Upper lobe of right lung (tissue), 1 donor: Measurements from ENCODE around the gene RELT. TPM values are rescaled to one million over a fixed set of nuclear protein-coding genes. Genes with fewer than 3 reads are reported as not detected.

ENCODE experiments used
- ATAC-seq: fragments of 200-7000 bp; cut with Tn5 transposase; one replicate; pipeline ENCODE4 v1.9.1; 2020; ENCODE audit warnings: mild to moderate bottlenecking, moderate library complexity
- DNase-seq: peaks from one replicate; pipeline ENCODE4 v3.0.0-alpha.2; 2020
- H3K27ac ChIP-seq: fragments of 200-600 bp; one replicate; pipeline ENCODE4 v1.8.0; 2022
- H3K27me3 ChIP-seq: fragments of 200-600 bp; one replicate; pipeline ENCODE4 v1.8.0; 2022; ENCODE audit warnings: mild to moderate bottlenecking
- H3K36me3 ChIP-seq: fragments of 200-600 bp; one replicate; pipeline ENCODE4 v1.8.0; 2022
- H3K4me1 ChIP-seq: fragments of 200-600 bp; one replicate; pipeline ENCODE4 v1.8.0; 2022
- H3K4me3 ChIP-seq: fragments of 200-600 bp; one replicate; pipeline ENCODE4 v1.8.0; 2022; ENCODE audit warnings: mild to moderate bottlenecking
- H3K9me3 ChIP-seq: fragments of 200-600 bp; one replicate; pipeline ENCODE4 v1.8.0; 2022
- intact Hi-C: fragments of 100-400 bp; cut with DNase I; formaldehyde crosslinking; loops from one replicate; pipeline ENCODE4 v1.11.0; 2022
- total RNA-seq: library from RNA; stranded (reverse); fragmentation: NEBNext Ultra II Directional; extraction: Animal tissue kit (Norgen Biotek cat#: 25700); gene quantifications from one replicate; pipeline ENCODE4 v1.2.1, GENCODE V29; 2021
- TF ChIP-seq, protein P1 (sequence below): fragments of 200-600 bp; IDR thresholded peaks from one replicate; pipeline ENCODE4 v1.8.0; 2022; ENCODE audit warnings: antibody characterized with exemption
- donor health status: DM: no; HTN: yes; CAD: no; lungs with severe emphysema.

RELT gene
- total RNA-seq, 1 donor from 2014 or later, result 11.7 TPM

- intact Hi-C loops, result no loop called here
- peaks cover 10% of the 10 kb centered on the region for H3K4me1 ChIP-seq
- H3K4me3 ChIP-seq, result no peak overlapping the region
- ATAC-seq (no peak), DNase-seq (no peak)
- peaks cover 75% of the 10 kb centered on the region for H3K36me3 ChIP-seq
- H3K9me3 ChIP-seq, result no peaks in the 10 kb centered on the region
- H3K27me3 ChIP-seq, result no peaks in the 10 kb centered on the region
- TF ChIP-seq, protein P1, sequence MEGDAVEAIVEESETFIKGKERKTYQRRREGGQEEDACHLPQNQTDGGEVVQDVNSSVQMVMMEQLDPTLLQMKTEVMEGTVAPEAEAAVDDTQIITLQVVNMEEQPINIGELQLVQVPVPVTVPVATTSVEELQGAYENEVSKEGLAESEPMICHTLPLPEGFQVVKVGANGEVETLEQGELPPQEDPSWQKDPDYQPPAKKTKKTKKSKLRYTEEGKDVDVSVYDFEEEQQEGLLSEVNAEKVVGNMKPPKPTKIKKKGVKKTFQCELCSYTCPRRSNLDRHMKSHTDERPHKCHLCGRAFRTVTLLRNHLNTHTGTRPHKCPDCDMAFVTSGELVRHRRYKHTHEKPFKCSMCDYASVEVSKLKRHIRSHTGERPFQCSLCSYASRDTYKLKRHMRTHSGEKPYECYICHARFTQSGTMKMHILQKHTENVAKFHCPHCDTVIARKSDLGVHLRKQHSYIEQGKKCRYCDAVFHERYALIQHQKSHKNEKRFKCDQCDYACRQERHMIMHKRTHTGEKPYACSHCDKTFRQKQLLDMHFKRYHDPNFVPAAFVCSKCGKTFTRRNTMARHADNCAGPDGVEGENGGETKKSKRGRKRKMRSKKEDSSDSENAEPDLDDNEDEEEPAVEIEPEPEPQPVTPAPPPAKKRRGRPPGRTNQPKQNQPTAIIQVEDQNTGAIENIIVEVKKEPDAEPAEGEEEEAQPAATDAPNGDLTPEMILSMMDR, result no peak
- H3K27ac ChIP-seq, result no peak overlapping the region
Measured at GRCh38 chr11:73365352-73366264, 10.6 kb upstream of the RELT start.

DNA sequence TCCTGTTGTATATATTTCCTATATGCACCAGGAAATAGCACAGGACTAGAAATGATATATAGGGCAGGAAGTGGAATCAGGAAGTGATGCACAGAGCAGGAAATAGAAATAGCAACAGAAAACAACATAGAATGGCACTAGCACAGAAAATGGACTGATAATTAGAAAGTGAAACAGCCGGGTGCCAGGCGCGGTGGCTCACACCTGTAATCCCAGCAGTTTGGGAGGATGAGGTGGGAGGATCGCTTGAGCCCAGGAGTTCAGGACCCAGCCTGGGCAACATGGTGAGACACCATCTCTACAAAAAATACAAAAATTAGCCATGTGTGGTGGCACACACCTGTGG is 10.0 kb upstream of the RELT start:
- peaks cover 10% of the 10 kb centered on the region for H3K4me1 ChIP-seq
- no peaks in the 10 kb centered on the region for H3K9me3 ChIP-seq
- H3K27ac ChIP-seq, result peak overlapping the region; percentile 58
- intact Hi-C loops, result no loop called here
- H3K27me3 ChIP-seq, result no peaks in the 10 kb centered on the region
- TF ChIP-seq, protein P1, result no peak
- ATAC-seq (no peak), DNase-seq (no peak)
- H3K4me3 ChIP-seq, result no peak overlapping the region
- peaks cover 69% of the 10 kb centered on the region for H3K36me3 ChIP-seq

- TF ChIP-seq, protein P1, result no peak
- Histone ChIP-seq H3K4me1 (peaks cover 10% of the 10 kb centered on the region), H3K27ac (no peak overlapping the region), H3K27me3 (no peaks in the 10 kb centered on the region), H3K9me3 (no peaks in the 10 kb centered on the region), H3K36me3 (peaks cover 64% of the 10 kb centered on the region), H3K4me3 (no peak overlapping the region)
- intact Hi-C loops, result no loop called here
- no peak for DNase-seq
- no peak for ATAC-seq
Measured at GRCh38 chr11:73366953-73367352, 9.2 kb upstream of the RELT start.

- Histone ChIP-seq H3K36me3 (peaks cover 58% of the 10 kb centered on the region), H3K4me3 (no peak overlapping the region), H3K4me1 (peaks cover 10% of the 10 kb centered on the region), H3K27me3 (no peaks in the 10 kb centered on the region), H3K9me3 (no peaks in the 10 kb centered on the region), H3K27ac (no peak overlapping the region)
- DNase-seq (no peak), ATAC-seq (no peak)
- intact Hi-C loops, result no loop called here
- TF ChIP-seq, protein P1, result no peak
Measured at GRCh38 chr11:73367482-73368024, 8.6 kb upstream of the RELT start.

DNA sequence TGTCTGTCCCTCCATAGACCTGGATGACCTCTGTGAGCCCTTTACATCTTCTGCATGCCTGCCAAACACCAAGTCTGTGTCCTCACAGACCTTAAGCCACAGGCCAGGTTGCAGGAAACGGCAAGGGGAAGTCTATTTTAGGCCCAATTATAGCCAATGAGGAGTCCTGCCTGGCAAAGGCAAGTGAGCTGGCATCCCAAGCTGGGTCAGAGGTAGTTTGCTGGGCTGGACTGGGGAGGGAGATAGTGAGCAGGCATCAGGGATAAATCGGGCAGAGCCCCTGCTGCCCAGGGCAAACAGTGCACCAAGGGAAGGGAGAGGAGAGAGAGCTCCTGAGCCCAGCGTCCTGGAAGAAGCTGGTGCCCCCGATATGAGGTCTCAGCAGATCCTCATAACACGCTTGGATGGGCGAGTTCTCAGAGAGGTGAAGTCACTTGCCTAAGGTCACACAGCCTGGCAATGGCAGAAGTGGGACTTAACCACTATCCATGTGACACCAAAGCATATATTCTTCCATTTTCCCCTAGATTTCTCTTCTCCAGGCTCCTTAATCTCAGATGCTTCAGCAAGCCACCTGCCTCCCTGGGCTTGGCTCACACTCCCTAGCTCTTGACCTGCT is 3.7 kb upstream of the RELT start:
- DNase-seq, result no peak

More for the DNA sequence above, 3.7 kb upstream of the RELT start:
- no peak overlapping the region for H3K27ac ChIP-seq
- intact Hi-C loops, result no loop called here
- ATAC-seq, result no peak
- TF ChIP-seq, protein P1, result peak; percentile 15
- peaks cover 9% of the 10 kb centered on the region for H3K36me3 ChIP-seq
- no peaks in the 10 kb centered on the region for H3K4me1 ChIP-seq
- H3K9me3 ChIP-seq, result no peaks in the 10 kb centered on the region
- no peaks in the 10 kb centered on the region for H3K27me3 ChIP-seq
- H3K4me3 ChIP-seq, result no peak overlapping the region
